ENCODE measurements around the gene DNTTIP2. TPM values are rescaled to one million over a fixed set of nuclear protein-coding genes. Genes with fewer than 3 reads are reported as not detected.

Gene DNTTIP2
- total RNA-seq, 1 experiment from 2014 or later, result 40.1 TPM

DNA sequence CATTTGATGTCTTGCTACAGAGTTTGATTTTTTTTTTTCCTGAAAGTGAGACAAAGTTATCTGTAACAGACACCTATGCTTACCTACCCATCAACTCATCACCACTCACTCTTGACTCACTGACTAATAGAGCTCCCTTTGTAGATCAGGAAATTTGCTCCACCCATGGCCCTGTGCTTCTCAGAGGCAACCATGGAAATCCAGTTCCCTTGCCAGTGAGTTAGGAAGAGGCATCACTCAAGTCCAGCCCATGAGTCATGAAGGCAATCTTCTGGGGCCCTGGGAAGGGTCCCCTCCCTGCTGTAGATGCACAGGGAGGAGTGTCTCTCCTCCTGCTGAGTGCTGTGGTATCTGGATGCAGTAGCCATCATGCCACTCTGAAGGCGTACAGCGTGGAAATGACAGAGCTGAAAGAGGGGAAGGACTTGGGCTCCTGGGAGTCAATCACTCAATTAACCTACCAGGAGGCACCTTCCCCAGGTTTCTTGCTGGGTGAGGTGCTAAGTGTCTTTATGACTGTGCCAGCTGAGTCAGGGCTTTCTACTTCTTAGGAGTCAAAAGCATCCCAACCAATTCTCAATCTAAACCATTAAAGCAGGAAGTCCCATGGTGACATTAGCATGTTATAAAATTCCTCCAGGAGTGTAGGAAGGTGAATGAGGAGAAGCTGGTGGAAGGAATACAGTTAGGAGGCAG lies 56.1 kb downstream of the DNTTIP2 start:
- Histone ChIP-seq H3K9me3 (replicated peaks) (no peaks in the 10 kb centered on the region), H3K27ac (no peak overlapping the region), H3K27me3 (replicated peaks) (no peaks in the 10 kb centered on the region), H3K4me1 (replicated peaks) (peaks cover 4% of the 10 kb centered on the region), H3K4me3 (no peak overlapping the region), H3K36me3 (no peaks in the 10 kb centered on the region)
- DNase-seq (ENCODE audit: low read depth in 1 of 2, low spot score in 2 of 2), result no peak

DNA sequence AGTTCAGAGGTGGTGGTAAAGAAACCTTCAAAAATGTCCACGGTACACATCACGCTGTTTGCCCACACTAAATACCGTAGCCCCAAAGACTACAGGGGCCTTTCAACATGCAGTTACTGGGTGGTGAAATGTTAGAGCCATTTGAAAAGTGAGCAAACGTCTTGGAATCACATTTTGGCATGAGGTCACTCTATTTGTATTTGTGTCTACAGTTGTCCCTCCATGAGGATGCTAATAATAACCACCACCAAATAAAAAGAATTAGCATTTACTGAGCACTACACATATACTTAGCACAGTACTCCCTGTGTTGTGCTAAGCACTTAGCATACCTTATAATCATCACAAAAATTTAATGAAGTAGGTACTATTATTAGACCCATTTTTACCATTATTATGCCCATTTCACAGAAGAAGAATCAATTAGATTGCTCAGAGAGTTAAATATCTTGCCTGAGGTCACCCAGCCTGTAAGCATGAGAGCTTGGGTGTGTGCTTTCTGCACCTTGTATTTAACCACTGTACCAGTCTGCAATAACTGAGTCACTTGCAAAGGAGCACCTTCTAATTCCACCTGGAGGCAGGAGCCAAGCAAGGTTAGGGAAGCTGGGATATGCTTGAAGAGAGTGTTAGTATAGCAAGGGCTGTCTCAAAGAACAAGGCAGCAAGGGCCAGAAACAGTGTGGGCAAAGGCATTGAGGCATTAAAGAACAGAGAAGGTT lies 57.4 kb downstream of the DNTTIP2 start:
- Histone ChIP-seq H3K27ac (no peak overlapping the region), H3K4me3 (no peak overlapping the region), H3K9me3 (replicated peaks) (no peaks in the 10 kb centered on the region), H3K4me1 (replicated peaks) (peaks cover 8% of the 10 kb centered on the region), H3K36me3 (no peaks in the 10 kb centered on the region), H3K27me3 (replicated peaks) (no peaks in the 10 kb centered on the region)
- DNase-seq (ENCODE audit: low read depth in 1 of 2, low spot score in 2 of 2), result no peak

DNA sequence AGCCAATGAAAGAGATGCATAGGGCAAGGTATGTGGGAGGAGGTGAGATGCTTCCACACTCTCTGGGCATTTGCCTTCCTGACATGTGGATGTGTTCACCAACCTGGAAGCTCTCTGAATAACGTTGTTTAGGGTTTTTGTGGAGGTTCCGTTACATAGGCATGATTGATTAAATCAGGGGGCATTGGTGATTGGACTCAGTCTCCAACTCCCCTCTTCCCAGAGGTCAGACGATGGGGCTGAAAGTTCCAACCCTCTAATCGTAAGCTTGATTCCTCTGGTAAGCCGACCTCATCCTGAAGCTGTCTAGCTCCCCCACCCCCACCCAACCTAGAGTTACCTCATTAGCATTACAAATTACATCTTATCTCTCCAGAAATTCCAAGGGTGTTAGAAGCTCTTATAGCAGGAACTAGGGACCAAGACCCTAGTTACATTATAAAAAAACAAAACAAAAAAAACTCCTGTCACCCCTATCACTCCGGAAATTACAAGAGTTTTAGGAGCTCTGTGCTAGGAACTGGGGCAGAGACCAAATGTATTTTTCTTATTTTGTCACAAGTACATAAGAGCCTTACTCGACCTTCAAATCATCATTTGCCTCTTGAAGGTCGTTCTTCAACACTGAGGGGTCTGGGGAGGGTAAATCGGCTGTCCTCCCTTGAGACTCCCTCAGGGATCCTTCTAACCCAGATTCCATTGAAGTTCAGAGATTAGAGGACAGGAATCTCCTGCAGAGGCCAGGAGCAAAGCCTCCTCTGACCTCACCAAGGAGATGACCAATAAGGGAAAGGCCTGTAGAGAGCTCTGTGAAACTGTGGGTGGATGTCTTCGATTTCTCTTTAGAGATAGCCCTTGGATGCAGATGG lies 58.2 kb downstream of the DNTTIP2 start:
- no peaks in the 10 kb centered on the region for H3K9me3 ChIP-seq (replicated peaks)
- no peak overlapping the region for H3K4me3 ChIP-seq
- peaks cover 10% of the 10 kb centered on the region for H3K4me1 ChIP-seq (replicated peaks)
- DNase-seq (ENCODE audit: low read depth in 1 of 2, low spot score in 2 of 2), result no peak
- H3K27ac ChIP-seq, result no peak overlapping the region
- H3K27me3 ChIP-seq (replicated peaks), result no peaks in the 10 kb centered on the region
- no peaks in the 10 kb centered on the region for H3K36me3 ChIP-seq

DNA sequence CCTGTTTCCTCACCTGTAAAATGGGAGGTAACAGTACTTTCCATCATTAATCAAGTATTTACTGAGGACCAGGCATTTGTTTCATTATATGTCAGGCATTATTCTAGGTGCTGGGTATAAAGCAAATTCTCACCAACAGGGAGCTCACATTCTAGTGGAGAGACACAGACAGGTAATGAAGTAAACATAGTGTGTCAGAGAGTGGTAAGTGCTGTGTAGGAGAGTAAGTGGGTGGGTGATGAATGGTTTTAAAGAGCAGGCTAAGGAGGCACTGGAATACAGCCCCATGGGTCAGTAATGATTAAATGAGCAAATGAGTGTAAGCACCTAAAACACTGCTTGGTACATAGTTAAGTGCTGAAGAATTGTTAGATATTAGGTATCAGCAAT lies 60.4 kb downstream of the DNTTIP2 start:
- Histone ChIP-seq H3K4me1 (replicated peaks) (peaks cover 27% of the 10 kb centered on the region), H3K27ac (no peak overlapping the region), H3K9me3 (replicated peaks) (no peaks in the 10 kb centered on the region), H3K4me3 (no peak overlapping the region), H3K36me3 (no peaks in the 10 kb centered on the region), H3K27me3 (replicated peaks) (no peaks in the 10 kb centered on the region)
- DNase-seq (ENCODE audit: low read depth in 1 of 2, low spot score in 2 of 2), result no peak

DNA sequence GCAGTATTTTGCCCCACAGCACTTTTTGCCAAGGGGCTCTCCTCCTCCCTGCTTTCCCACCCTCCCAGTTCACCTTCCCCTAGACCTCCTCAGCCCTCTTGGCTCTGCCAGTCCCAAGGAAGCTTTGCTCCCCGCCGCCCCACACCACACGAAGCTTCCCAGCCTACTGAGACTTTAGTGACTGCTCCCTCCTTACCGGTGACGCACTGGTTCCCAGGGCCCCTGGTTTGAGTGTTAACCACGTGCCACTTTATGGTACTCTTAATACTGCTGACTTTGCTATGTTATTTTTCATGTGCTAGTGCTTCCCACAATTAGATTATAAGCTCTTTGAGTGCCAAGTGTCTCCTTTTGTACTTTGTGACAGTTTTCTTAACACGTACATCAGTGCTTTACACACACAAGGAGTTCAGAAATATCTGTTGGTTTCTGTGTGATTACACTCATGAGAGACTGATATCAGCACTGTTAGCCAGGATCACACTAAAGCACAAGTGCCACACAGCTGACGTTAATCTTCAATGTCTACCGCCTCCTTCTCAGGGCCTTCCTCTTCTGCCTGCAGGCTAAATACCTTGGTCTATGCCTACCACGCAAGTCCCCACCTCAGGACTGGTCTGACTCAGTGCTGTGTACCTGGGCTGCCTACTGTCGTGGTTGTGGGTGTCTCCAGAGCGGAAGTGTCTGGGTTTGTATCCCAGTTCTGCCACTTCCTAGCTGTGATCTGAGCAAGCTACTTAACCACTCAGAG lies 61.0 kb downstream of the DNTTIP2 start:
- Histone ChIP-seq H3K4me3 (no peak overlapping the region), H3K36me3 (no peaks in the 10 kb centered on the region), H3K27me3 (replicated peaks) (no peaks in the 10 kb centered on the region), H3K9me3 (replicated peaks) (no peaks in the 10 kb centered on the region), H3K4me1 (replicated peaks) (peaks cover 33% of the 10 kb centered on the region), H3K27ac (no peak overlapping the region)
- no peak for DNase-seq (ENCODE audit: low read depth in 1 of 2, low spot score in 2 of 2)

DNA sequence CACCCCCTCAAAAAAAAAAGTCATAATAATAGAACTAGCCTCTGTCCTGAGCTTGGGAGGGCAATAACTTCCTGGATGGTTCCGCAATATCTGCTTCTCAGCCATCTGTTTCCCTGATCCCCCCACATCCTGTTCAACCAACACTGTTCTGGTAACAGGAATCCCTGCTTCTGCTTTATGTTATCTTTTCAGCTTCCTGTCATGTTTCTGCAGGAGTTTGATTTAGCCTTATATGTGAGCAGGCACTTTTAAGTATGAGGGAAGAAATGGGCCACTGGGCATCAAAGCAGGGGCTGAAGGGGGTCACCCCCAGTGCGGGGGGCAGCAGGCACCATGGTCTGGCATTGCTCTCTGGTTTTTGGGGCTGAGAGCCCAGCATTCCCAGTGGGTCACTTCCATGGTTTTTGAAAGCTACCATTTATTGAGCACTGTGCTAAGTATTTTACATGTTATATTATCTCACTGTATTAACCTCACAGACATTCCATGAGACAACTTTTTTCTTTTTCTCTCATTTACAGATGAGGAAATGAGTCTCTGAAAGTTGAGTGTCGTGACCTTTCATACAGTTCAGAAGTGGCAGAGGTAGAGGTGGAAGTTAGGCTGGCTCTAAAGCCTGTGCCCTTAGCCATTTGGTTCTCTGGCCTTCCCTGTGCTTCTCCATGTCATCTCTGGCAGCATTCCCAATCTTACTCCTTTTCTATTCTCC lies 61.9 kb downstream of the DNTTIP2 start:
- H3K4me3 ChIP-seq, result no peak overlapping the region
- H3K36me3 ChIP-seq, result no peaks in the 10 kb centered on the region
- DNase-seq (ENCODE audit: low read depth in 1 of 2, low spot score in 2 of 2), result no peak
- peaks cover 41% of the 10 kb centered on the region for H3K4me1 ChIP-seq (replicated peaks)
- H3K9me3 ChIP-seq (replicated peaks), result no peaks in the 10 kb centered on the region
- H3K27ac ChIP-seq, result no peak overlapping the region
- H3K27me3 ChIP-seq (replicated peaks), result no peaks in the 10 kb centered on the region

Other genes starting within 250 kb of the DNTTIP2 start
- 49.5 and 50.4 TPM in 2 replicates for gene BCAR3, start 197.4 kb downstream of the DNTTIP2 start, total RNA-seq (2014; rRNA removed; shearing (Covaris generic))
- gene GCLM, start 30.2 kb upstream of the DNTTIP2 start, total RNA-seq (2014; rRNA removed; shearing (Covaris generic)), result 25.1 and 36.0 TPM in 2 replicates
- 0.11 TPM in 1 of 2 replicates, not detected in the other for gene ABCA4, start 241.9 kb upstream of the DNTTIP2 start, total RNA-seq (2014; rRNA removed; shearing (Covaris generic))